Measurements from ENCODE around the gene NRM. TPM values are rescaled to one million over a fixed set of nuclear protein-coding genes. Genes with fewer than 3 reads are reported as not detected.
"Not testable (repeated sequence)": the region's sequence is repeated elsewhere in the genome, so short reads cannot be mapped to it uniquely, and the experiment has no call there.

NRM gene
- total RNA-seq, 1 donor from 2014 or later = 20.4 TPM

GRCh38 chr6:30722280-30723112, 31.7 kb upstream of the NRM start:
- TF ChIP-seq CTCF (conservative IDR thresholded peaks at IDR 0.05; ENCODE audit: low read depth, low read length) = peak; percentile 94
- no peak for DNase-seq (ENCODE audit: low read depth)

GRCh38 chr6:30722025-30722279, 31.2 kb upstream of the NRM start:
- DNase-seq (ENCODE audit: low read depth) = not testable (repeated sequence)

More at GRCh38 chr6:30722280-30723112, 31.7 kb upstream of the NRM start:
- H3K4me3 ChIP-seq (ENCODE audit: low read depth, low read length) = peak overlapping the region; percentile 91

GRCh38 chr6:30721198-30722024, 30.6 kb upstream of the NRM start:
- no peak for TF ChIP-seq CTCF (conservative IDR thresholded peaks at IDR 0.05; ENCODE audit: low read depth, low read length)

More at GRCh38 chr6:30722025-30722279, 31.2 kb upstream of the NRM start:
- H3K4me3 ChIP-seq (ENCODE audit: low read depth, low read length) = peak overlapping the region; percentile 91

GRCh38 chr6:30720738-30721197, 30.0 kb upstream of the NRM start:
- no peak for DNase-seq (ENCODE audit: low read depth)
- H3K4me3 ChIP-seq (ENCODE audit: low read depth, low read length) = peak overlapping the region; percentile 91
- no peak for TF ChIP-seq CTCF (conservative IDR thresholded peaks at IDR 0.05; ENCODE audit: low read depth, low read length)

More at GRCh38 chr6:30721198-30722024, 30.6 kb upstream of the NRM start:
- peak overlapping the region; percentile 91 for H3K4me3 ChIP-seq (ENCODE audit: low read depth, low read length)
- DNase-seq (ENCODE audit: low read depth) = no peak

GRCh38 chr6:30719791-30720737, 29.3 kb upstream of the NRM start, which contains the start of gene TUBB:
TUBB (plus strand) TSS chr6:30720352; CDS start chr6:30720507, 155 bp downstream.
- DNase-seq (ENCODE audit: low read depth) = peak; percentile 80
- TF ChIP-seq CTCF (conservative IDR thresholded peaks at IDR 0.05; ENCODE audit: low read depth, low read length) = peak; percentile 6
- H3K4me3 ChIP-seq (ENCODE audit: low read depth, low read length) = peak within 1 kb of the TSS; percentile 91

- peak overlapping the region; percentile 91 for H3K4me3 ChIP-seq (ENCODE audit: low read depth, low read length)
- DNase-seq (ENCODE audit: low read depth) = no peak
- no peak for TF ChIP-seq CTCF (conservative IDR thresholded peaks at IDR 0.05; ENCODE audit: low read depth, low read length)
Measured at GRCh38 chr6:30719356-30719755, 28.6 kb upstream of the NRM start.

GRCh38 chr6:30717845-30718720, 27.3 kb upstream of the NRM start:
- H3K4me3 ChIP-seq (ENCODE audit: low read depth, low read length) = peak overlapping the region; percentile 51
- DNase-seq (ENCODE audit: low read depth) = not testable (repeated sequence)
